Suppressor macrophage treated with lipopolysaccharide for 4 hours (primary cell): ENCODE results near the gene OR6M1.

Experiments
- DNase-seq: peaks from one replicate; pipeline ENCODE4 v3.0.0-alpha.2; 2020

OR6M1 gene

DNA sequence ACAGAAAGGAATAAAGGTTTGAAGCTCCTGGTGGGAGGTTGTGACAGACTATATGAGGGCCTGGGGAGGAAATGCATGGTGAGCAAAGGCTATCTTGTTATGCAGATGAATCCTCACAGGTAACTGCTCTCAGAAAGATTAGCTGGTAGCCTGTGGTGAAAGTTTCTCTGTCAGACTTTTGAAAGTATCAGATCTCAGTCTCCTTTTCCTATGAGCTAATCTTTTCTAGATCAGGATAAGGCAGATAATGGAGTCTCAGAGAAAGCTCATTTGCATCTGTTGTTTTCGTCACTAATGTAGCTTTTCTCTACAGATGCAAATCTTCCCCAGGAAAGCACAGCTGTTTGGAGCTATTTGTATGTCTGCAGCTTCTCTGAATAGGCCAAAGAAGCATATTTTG is 30.9 kb downstream of the OR6M1 start:
- DNase-seq = no peak

DNA sequence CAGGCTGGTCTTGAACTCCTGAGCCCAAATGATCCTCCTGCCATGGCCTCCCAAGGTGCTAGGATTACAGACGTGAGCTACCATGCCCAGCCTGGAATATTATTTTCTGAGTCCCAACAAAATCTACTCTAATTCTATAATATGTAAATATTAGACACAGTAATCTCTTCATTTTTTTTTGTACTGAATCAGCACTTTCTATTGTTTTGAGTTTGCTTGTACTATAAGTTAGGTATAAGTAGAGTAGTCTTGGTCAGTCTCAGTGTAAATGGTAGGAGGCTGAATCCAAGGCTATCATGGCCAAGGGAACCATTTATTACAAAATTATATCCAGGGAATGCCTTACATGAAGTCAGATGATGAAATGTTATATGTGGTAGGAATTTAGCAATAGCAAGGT is 32.2 kb downstream of the OR6M1 start:
- no peak for DNase-seq

DNA sequence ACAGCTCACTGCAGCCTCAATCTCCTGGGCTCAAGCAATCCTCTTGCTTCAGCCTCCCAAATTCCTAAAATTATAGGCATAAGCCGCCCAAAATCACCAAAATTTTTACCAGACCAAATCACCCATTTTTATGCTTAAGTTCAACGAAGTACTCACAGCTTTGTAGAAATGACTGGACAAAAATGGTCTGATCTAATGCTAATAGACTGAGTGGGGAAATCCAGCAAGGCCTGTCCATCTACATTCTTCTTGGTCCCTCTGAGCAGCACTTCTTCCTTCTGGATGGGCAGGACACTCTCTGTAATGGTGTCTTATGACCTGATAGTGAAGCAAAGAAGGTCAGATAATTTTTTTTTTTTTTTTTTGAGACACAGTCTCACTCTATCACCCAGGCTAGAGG is 33.1 kb downstream of the OR6M1 start:
- no peak for DNase-seq

DNA sequence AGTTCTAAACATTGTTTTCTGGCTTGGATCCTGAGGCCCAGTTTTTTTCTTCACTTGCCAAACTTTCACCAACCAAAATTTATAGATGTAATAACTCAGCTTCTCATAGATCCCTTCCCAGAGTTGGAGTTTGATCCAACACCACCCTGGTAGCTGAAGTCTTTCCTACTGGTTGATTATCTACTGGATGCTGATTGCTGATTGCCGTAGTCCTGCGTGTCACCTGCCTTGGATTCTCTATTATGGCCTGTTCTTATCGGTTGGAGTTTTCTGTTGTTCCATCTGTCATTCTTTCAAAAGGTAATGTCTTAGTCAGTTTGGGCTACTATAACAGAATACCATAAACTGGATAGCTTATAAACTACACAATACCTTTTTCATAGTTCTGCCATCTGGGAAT is 34.5 kb downstream of the OR6M1 start:
- no peak for DNase-seq

DNA sequence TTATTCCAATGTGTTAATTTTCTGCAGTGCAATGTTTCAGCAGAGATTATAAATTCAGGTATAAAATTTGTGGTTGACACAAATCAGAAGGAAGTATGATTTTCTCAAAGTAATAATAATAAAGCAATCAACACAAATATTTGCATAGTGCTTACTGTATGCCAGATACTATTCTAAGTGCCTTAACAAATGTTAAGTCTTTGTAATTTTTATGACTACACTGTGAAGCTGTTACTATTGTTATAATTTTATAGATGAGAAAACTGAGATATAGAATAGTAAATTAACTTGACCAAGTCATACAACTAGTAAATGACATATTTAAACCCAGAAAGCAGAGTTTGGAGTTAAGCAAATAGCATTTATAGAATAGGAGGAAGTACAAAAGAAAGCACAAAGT is 35.4 kb downstream of the OR6M1 start:
- no peak for DNase-seq

DNA sequence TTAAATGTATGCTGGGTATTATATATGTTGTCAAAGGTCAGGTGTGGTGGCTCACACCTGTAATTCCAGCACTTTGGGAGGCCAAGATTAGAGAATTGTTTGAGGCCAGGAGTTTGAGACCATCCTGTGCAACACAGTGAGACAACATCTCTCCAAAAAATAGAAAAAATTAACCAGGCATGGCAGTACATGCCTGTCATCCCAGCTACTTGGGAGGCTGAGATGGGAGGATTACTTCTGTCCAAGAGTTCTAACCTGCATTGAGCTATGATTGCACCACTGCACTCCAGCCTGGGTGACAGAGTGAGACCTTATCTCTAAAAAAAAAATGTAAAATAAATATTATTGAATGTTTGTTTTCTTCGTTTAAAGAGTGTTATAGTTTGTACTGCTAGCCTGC is 40.5 kb downstream of the OR6M1 start:
- no peak for DNase-seq

DNA sequence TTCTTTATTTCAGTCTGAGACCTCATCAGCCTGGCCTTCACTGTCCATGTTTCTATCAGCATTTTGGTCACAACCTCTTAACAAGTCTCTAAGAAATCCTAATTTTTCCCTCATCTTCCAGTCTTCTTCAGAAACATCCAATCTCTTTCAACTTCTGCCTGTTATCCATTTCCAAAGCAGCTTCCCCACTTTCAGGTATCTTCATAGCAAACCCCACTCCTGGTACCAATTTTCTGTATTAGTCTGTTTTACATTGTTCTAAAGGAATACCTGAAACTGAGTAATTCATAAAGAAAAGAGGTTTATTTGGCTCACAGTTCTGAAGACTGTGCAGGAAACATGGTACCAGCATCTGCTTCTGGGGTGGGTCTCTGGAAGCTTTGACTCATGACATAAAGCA is 43.7 kb downstream of the OR6M1 start:
- DNase-seq = no peak

DNA sequence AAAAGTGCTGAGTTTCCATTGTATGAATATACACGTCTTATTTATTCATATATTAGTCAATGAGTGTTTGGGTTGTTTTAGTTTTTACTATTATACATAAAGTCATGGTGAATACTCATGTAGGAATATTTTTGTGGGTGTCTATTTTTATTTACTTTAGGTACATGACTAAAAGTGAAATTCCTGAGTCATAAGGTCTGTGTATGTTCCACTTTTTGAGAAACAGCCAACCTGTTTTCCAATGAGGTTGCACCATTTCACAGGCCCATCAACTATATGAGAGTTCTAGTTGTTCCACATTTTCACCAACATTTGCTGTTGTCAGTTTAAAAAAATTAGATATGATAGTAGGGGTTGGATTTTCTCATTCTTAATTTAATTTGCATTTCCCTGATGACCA is 45.3 kb downstream of the OR6M1 start:
- DNase-seq = no peak

DNA sequence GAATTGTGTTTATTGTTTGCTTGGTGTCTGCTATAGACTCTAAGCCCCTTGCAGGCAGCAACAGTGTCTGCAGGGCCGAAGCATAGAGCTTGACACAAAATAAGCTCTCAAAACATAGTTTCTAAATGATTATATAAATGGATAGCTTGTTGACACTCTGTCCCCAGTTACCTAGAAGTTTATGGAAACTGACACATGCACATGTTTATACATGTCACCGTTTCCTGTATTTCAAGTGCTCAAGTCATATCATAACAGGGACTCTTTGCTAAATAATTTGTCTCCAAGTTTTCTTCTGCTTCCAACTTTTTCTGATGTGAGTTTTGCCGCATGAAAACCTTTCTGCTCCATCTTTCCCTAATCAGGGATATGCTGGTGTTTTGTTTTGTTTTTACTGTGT is 48.2 kb downstream of the OR6M1 start:
- no peak for DNase-seq

DNA sequence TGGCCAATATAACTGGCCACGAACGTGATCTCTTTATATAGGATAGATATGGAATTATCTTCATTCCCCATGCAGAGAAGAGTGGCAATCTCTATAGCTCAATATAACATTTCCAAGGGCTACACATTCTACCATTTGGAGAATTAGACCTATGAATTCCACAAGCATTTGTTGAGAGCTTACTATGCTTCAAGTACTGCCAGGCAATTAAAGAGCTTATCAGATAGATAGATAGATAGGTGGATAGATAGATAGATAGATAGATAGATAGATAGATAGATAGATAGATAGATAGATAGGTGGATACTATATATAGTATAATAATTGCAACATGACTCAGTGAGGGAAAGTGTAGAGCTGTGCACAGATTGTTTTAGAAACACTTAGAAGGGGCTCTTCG is 50.3 kb downstream of the OR6M1 start:
- no peak for DNase-seq
